Measurements from ENCODE around the gene MT4. TPM values are rescaled to one million over a fixed set of nuclear protein-coding genes. Genes with fewer than 3 reads are reported as not detected.

Gene MT4
- total and polyA plus RNA-seq, 2 donors (not counting 3 experiments of a cell fraction or from before 2014, with no cell fraction given): not detected

GRCh38 chr16:56539656-56540055, 25.2 kb upstream of the MT4 start:
- no peaks in the 10 kb centered on the region for H4K20me1 ChIP-seq (replicated peaks; ENCODE audit: control insufficient read depth, extremely low read depth, insufficient read depth, low read length)
- intact Hi-C loops (cut with micrococcal nuclease) (no loop called here), dilution Hi-C loops (cut with MboI; ENCODE audit: extremely low pct_ligation_motif_present, low sequenced_read_pairs) (no loop called here)
- POLR2A ChIA-PET: no interaction called here
- FAIRE-seq (no peak), DNase-seq (ENCODE audit: low read depth, low spot score) (no peak)
- no peaks in the 10 kb centered on the region for H3K9me1 ChIP-seq (replicated peaks; ENCODE audit: control insufficient read depth, extremely low read depth, insufficient read depth, low read length)
- no peak overlapping the region for H2AFZ ChIP-seq (ENCODE audit: low read depth, low read length)
- TF ChIP-seq, protein P1, sequence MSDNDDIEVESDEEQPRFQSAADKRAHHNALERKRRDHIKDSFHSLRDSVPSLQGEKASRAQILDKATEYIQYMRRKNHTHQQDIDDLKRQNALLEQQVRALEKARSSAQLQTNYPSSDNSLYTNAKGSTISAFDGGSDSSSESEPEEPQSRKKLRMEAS (IDR thresholded peaks at IDR 0.05; ENCODE audit: insufficient read depth, insufficient read length): no peak
- TF ChIP-seq MYC (IDR thresholded peaks at IDR 0.05; ENCODE audit: low read depth, low read length): no peak
- TF ChIP-seq POLR2AphosphoS5 (IDR thresholded peaks at IDR 0.05; ENCODE audit: insufficient read depth, low read depth, low read length): no peak
- TF ChIP-seq FOS (IDR thresholded peaks at IDR 0.05; ENCODE audit: borderline replicate concordance, insufficient read depth, low read length): no peak
- no peak for TF ChIP-seq JUN (IDR thresholded peaks at IDR 0.05; ENCODE audit: borderline replicate concordance, insufficient read depth, insufficient read length, low read depth)
- TF ChIP-seq POLR2A (IDR thresholded peaks at IDR 0.05; ENCODE audit: low read depth, low read length): no peak
- TF ChIP-seq EZH2 (IDR thresholded peaks at IDR 0.05; ENCODE audit: borderline replicate concordance, low read depth, low read length, severe bottlenecking): no peak
- no peak for TF ChIP-seq CTCF (IDR thresholded peaks at IDR 0.05; ENCODE audit: extremely low read depth in 1 of 2, insufficient read depth in 1 of 2, low read depth in 1 of 2, low read length in 2 of 2)
- no peak for TF ChIP-seq GATA2 (IDR thresholded peaks at IDR 0.05; ENCODE audit: insufficient read depth, insufficient read length, low read depth, low read length)
- H3K36me3 ChIP-seq (ENCODE audit: control insufficient read depth in 2 of 2, extremely low read depth in 1 of 2, insufficient read depth in 2 of 2, low read length in 2 of 2): no peaks in the 10 kb centered on the region
- H3K27ac ChIP-seq (ENCODE audit: insufficient read depth, low read depth, low read length): no peak overlapping the region
- H3K9ac ChIP-seq (replicated peaks; ENCODE audit: extremely low read depth, insufficient read depth, low read length): no peak overlapping the region
- no peaks in the 10 kb centered on the region for H3K79me2 ChIP-seq (ENCODE audit: control insufficient read depth, insufficient read depth, low read length)
- peaks cover 2 to 20% of the 10 kb centered on the region in 2 experiments for H3K27me3 ChIP-seq (ENCODE audit: control insufficient read depth in 2 of 2, insufficient read depth in 2 of 2, low read length in 2 of 2)
- CTCF ChIA-PET: interaction anchor here (1.2 to 1.3 kb wide), 2 partner anchors 11 to 61 kb away, joined by 3 read pairs; no protein-coding TSS in a partner anchor
- no peaks in the 10 kb centered on the region for H3K9me3 ChIP-seq (replicated peaks; ENCODE audit: control insufficient read depth, insufficient read depth, low read length)
- H3K4me2 ChIP-seq (ENCODE audit: insufficient read depth, low read length): no peak overlapping the region
- H3K4me1 ChIP-seq (ENCODE audit: control insufficient read depth, extremely low read depth, insufficient read depth, low read length): no peaks in the 10 kb centered on the region
- no TSS peak for BruUV-seq (replicated peaks)
- H3K4me3 ChIP-seq (replicated peaks in 1 of 3; ENCODE audit: insufficient read depth in 1 of 3, low read depth in 1 of 3, low read length in 3 of 3): no peak overlapping the region

Measured in endothelial cell of umbilical vein (primary cell).